Measurements from ENCODE around the gene DMRT1.
"Not testable (repeated sequence)": the region's sequence is repeated elsewhere in the genome, so short reads cannot be mapped to it uniquely, and the experiment has no call there.

DMRT1 gene

GRCh38 chr9:859251-859650, 17.8 kb downstream of the DMRT1 start:
- H3K4me3 ChIP-seq (replicated peaks; ENCODE audit: low read depth, low read length) = no peak overlapping the region
- DNase-seq (ENCODE audit: extremely low read depth, low read depth) = no peak
- no peak for TF ChIP-seq CTCF (IDR thresholded peaks at IDR 0.05; ENCODE audit: low read depth, low read length, missing control alignments)

GRCh38 chr9:860706-861105, 19.2 kb downstream of the DMRT1 start:
- no peak overlapping the region for H3K4me3 ChIP-seq (replicated peaks; ENCODE audit: low read depth, low read length)
- no peak for DNase-seq (ENCODE audit: extremely low read depth, low read depth)
- TF ChIP-seq CTCF (IDR thresholded peaks at IDR 0.05; ENCODE audit: low read depth, low read length, missing control alignments) = no peak

- H3K4me3 ChIP-seq (replicated peaks; ENCODE audit: low read depth, low read length); DNase-seq (ENCODE audit: extremely low read depth, low read depth): not testable (repeated sequence)
These were observed 20.0 kb downstream of the DMRT1 start for GRCh38 chr9:861525-861924.

- TF ChIP-seq CTCF (IDR thresholded peaks at IDR 0.05; ENCODE audit: low read depth, low read length, missing control alignments) = no peak
- DNase-seq (ENCODE audit: extremely low read depth, low read depth) = no peak
- H3K4me3 ChIP-seq (replicated peaks; ENCODE audit: low read depth, low read length) = no peak overlapping the region
These were observed 33.8 kb downstream of the DMRT1 start for GRCh38 chr9:875119-875962.

DNA sequence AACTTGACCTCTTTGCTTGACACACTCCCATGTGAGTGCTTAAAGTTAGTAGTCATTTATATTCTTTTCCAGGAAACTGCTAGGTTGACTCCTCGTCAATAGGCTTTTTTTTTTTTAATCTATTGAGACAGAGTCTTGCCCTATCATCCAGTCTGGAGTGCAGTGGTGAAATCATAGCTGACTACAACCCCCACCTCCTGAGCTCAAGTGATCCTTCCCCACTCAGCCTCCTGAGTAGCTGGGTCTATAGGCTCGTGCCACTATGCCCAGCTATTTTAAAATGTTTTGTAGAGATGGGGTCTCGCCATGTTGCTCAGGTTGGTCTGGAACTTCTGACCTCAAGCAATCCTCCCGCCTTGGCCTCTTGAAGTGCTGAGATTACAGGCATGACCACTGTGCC, 34.9 kb downstream of the DMRT1 start:
- no peak overlapping the region for H3K4me3 ChIP-seq (replicated peaks; ENCODE audit: low read depth, low read length)
- DNase-seq (ENCODE audit: extremely low read depth, low read depth) = no peak
- TF ChIP-seq CTCF (IDR thresholded peaks at IDR 0.05; ENCODE audit: low read depth, low read length, missing control alignments) = no peak

DNA sequence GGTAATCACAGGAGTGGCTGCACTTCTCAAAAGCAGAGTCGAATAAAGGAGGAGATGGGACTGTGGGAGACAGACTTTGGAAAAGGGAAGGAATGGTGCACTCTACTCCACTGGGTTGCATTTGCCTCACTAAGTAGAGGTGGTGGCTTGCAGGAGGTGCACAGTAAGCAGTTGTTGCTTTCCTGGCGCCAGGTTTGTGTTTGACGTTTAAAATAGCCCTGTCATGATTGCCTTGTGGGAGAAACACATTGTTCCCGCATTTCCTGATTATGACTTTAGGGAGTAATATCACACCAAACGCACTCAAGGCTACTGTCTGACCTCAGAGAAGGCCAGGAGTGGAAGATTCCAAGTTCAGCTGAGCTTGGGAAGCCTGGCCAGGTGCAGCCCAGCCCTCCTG, 36.7 kb downstream of the DMRT1 start:
- DNase-seq (ENCODE audit: extremely low read depth, low read depth) = no peak
- H3K4me3 ChIP-seq (replicated peaks; ENCODE audit: low read depth, low read length) = no peak overlapping the region
- TF ChIP-seq CTCF (IDR thresholded peaks at IDR 0.05; ENCODE audit: low read depth, low read length, missing control alignments) = no peak

DNA sequence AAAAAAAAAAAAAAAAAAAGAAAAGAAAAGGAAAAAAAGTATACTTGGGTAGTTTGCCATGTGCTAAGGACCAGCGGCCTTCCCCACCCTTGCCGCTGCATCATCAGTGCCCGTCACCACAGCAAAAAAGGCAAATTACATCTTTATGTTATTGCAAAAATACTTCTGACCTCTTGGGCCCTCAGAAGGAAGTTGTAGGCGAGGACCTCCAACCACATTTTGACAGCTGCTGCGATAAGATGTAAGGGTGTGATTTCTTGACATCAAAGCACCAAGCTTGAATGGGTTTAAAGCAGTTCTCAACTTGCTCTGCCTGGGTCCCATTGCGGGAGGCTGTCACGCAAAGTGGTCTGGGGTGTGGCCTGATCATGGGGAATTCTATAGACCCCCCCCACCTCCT, 39.2 kb downstream of the DMRT1 start:
- TF ChIP-seq CTCF (IDR thresholded peaks at IDR 0.05; ENCODE audit: low read depth, low read length, missing control alignments) = no peak
- no peak for DNase-seq (ENCODE audit: extremely low read depth, low read depth)

More for the DNA sequence above, 39.2 kb downstream of the DMRT1 start:
- H3K4me3 ChIP-seq (replicated peaks; ENCODE audit: low read depth, low read length) = no peak overlapping the region
